Transverse colon (tissue), 4 donors: ENCODE measurements around the gene ST3GAL3.

ENCODE experiments used
- CTCF ChIP-seq, 5 experiments: fragments of 200-600 bp in 3 of 5; fragments of 450-650 bp in 2 of 5; sonication (generic) in 3 of 5; IDR thresholded peaks; 1 replicate in 2 of 5; 2 replicates in 3 of 5; pipeline ENCODE4 v1.5.1; 2016 to 2017; ENCODE audit warnings: antibody characterized with exemption in 5 of 5, inconsistent platforms in 3 of 5, mild to moderate bottlenecking in 2 of 5, moderate library complexity in 1 of 5
- EP300 ChIP-seq: sonication (generic); formaldehyde crosslinking; IDR thresholded peaks from one replicate; pipeline ENCODE4 v1.6.1; 2017; ENCODE audit warnings: antibody characterized with exemption, low read depth
- POLR2A ChIP-seq: fragments of 450-650 bp; IDR thresholded peaks from one replicate; pipeline ENCODE4 v1.6.1; 2016; ENCODE audit warnings: antibody characterized with exemption, mild to moderate bottlenecking, moderate library complexity
- POLR2AphosphoS5 ChIP-seq, 3 donors: sonication (generic); formaldehyde crosslinking; IDR thresholded peaks; one replicate each; pipeline ENCODE4 v1.6.1; 2016; ENCODE audit warnings: antibody characterized with exemption in 3 of 3

GRCh38 chr1:43731867-43732531 is 24.7 kb downstream of the ST3GAL3 start:
- no peak for TF ChIP-seq CTCF (IDR thresholded peaks at IDR 0.05)
- no peak for TF ChIP-seq POLR2AphosphoS5 (IDR thresholded peaks at IDR 0.05)
- TF ChIP-seq POLR2A: no peak
- no peak for TF ChIP-seq EP300
